KMS-11 (cell line): ENCODE data around the gene TJAP1.

Experiments used
- H2AFZ ChIP-seq: fragments of 200-600 bp; sonication (generic); 2 replicates; pipeline ENCODE4 v1.6.1; 2016; ENCODE audit warnings: antibody characterized with exemption, mixed run types, low read depth
- H3K27ac ChIP-seq: fragments of 200-600 bp; sonication (generic); 2 replicates; pipeline ENCODE4 v1.6.1; 2016; ENCODE audit warnings: mild to moderate bottlenecking, mixed run types
- H3K27me3 ChIP-seq: fragments of 200-600 bp; sonication (generic); 2 replicates; pipeline ENCODE4 v1.6.1; 2017; ENCODE audit warnings: mild to moderate bottlenecking, low read depth, mixed run types, moderate library complexity; ENCODE audit not compliant: insufficient read depth
- H3K36me3 ChIP-seq: fragments of 200-600 bp; sonication (generic); 2 replicates; pipeline ENCODE4 v1.6.1; 2017; ENCODE audit warnings: mild to moderate bottlenecking, mixed run types; ENCODE audit not compliant: insufficient read depth
- H3K4me1 ChIP-seq: fragments of 200-600 bp; sonication (generic); 2 replicates; pipeline ENCODE4 v1.6.1; 2016; ENCODE audit warnings: mild to moderate bottlenecking, low read depth, mixed run types; ENCODE audit not compliant: poor library complexity, severe bottlenecking
- H3K4me2 ChIP-seq: fragments of 200-600 bp; sonication (generic); 2 replicates; pipeline ENCODE4 v1.7.0; 2016; ENCODE audit warnings: mild to moderate bottlenecking, mixed run types
- H3K4me3 ChIP-seq: fragments of 200-600 bp; sonication (generic); IDR thresholded peaks from 2 replicates; pipeline ENCODE4 v1.6.1; 2017; ENCODE audit warnings: low read depth, low read length, mixed read lengths; ENCODE audit not compliant: insufficient read depth
- H3K79me2 ChIP-seq: fragments of 200-600 bp; sonication (generic); 2 replicates; pipeline ENCODE4 v1.6.1; 2016; ENCODE audit warnings: low read depth, mixed run types; ENCODE audit not compliant: insufficient read depth
- H3K9ac ChIP-seq: fragments of 200-600 bp; sonication (generic); 2 replicates; pipeline ENCODE4 v1.6.1; 2016; ENCODE audit warnings: mild to moderate bottlenecking, mixed run types
- H4K20me1 ChIP-seq: fragments of 200-600 bp; sonication (generic); 2 replicates; pipeline ENCODE4 v1.6.1; 2016; ENCODE audit warnings: mild to moderate bottlenecking, mixed run types; ENCODE audit not compliant: insufficient read depth
- TF ChIP-seq, protein P1 (sequence below): fragments of 200-600 bp; sonication (generic); conservative IDR thresholded peaks from 2 replicates; pipeline ENCODE4 v1.6.1; 2017; ENCODE audit warnings: low read depth, mild to moderate bottlenecking, antibody characterized with exemption, low read length, moderate library complexity, mixed read lengths

TJAP1 gene

DNA sequence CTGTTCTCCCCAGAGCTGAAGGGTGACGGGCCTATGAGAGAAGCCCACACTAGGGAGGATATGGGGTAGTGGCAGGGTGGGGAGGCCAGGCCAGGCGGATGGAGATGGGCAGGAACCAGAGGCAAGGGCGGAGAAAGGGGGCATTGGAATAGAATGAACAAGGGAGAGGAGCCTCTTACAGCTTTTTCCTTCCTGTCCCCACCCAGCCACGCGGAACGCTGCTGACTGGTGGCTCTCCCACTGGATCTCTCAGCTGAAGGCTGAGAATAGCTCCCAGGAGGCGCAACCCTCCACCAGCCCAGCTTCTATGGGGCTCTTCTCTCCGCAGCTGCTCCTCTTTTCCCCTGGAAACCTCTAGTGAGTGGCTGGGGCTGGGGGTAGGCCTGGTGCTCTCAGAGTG lies 32.8 kb upstream of the TJAP1 start:
- H2AFZ ChIP-seq = no peak overlapping the region
- H3K4me3 ChIP-seq = no peak overlapping the region
- no peaks in the 10 kb centered on the region for H3K27me3 ChIP-seq
- no peak overlapping the region for H3K4me2 ChIP-seq
- H3K79me2 ChIP-seq = no peaks in the 10 kb centered on the region
- no peak overlapping the region for H3K27ac ChIP-seq
- H3K4me1 ChIP-seq = no peaks in the 10 kb centered on the region
- no peaks in the 10 kb centered on the region for H3K36me3 ChIP-seq
- H4K20me1 ChIP-seq = no peaks in the 10 kb centered on the region
- TF ChIP-seq, protein P1, sequence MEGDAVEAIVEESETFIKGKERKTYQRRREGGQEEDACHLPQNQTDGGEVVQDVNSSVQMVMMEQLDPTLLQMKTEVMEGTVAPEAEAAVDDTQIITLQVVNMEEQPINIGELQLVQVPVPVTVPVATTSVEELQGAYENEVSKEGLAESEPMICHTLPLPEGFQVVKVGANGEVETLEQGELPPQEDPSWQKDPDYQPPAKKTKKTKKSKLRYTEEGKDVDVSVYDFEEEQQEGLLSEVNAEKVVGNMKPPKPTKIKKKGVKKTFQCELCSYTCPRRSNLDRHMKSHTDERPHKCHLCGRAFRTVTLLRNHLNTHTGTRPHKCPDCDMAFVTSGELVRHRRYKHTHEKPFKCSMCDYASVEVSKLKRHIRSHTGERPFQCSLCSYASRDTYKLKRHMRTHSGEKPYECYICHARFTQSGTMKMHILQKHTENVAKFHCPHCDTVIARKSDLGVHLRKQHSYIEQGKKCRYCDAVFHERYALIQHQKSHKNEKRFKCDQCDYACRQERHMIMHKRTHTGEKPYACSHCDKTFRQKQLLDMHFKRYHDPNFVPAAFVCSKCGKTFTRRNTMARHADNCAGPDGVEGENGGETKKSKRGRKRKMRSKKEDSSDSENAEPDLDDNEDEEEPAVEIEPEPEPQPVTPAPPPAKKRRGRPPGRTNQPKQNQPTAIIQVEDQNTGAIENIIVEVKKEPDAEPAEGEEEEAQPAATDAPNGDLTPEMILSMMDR = no peak
- no peak overlapping the region for H3K9ac ChIP-seq

DNA sequence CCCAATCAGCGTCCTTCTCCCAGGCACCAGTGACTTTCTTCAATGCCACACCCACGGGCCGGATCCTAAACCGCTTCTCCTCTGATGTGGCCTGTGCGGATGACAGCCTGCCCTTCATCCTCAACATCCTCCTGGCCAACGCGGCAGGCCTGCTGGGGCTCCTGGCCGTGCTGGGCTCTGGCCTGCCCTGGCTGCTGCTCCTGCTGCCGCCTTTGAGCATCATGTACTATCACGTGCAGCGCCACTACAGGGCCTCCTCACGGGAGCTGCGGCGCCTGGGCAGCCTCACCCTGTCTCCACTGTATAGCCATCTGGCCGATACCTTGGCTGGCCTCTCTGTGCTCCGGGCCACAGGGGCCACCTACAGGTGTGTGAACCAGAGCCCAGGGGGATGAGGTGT lies 31.8 kb upstream of the TJAP1 start:
- Histone ChIP-seq H3K79me2 (no peaks in the 10 kb centered on the region), H4K20me1 (no peaks in the 10 kb centered on the region), H3K4me3 (no peak overlapping the region), H3K4me2 (no peak overlapping the region), H3K9ac (no peak overlapping the region), H3K36me3 (no peaks in the 10 kb centered on the region), H3K4me1 (no peaks in the 10 kb centered on the region), H2AFZ (no peak overlapping the region), H3K27ac (no peak overlapping the region), H3K27me3 (no peaks in the 10 kb centered on the region)
- TF ChIP-seq, protein P1 = no peak

DNA sequence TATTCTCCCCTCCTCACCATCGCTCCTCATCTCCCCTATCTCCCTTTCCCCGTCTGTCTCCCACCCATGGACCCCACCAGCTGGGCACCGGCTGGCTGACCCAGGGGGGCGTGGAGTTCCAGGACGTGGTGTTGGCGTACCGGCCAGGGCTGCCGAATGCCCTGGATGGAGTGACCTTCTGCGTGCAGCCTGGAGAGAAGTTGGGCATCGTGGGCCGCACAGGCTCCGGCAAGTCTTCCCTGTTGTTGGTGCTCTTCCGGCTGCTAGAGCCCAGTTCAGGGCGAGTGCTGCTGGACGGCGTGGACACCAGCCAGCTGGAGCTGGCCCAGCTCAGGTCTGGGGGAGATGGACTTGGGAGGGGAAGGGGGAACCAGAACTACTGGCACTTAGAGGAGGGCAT lies 29.8 kb upstream of the TJAP1 start:
- Histone ChIP-seq H3K4me2 (no peak overlapping the region), H3K79me2 (no peaks in the 10 kb centered on the region), H3K9ac (no peak overlapping the region), H2AFZ (no peak overlapping the region), H3K4me1 (no peaks in the 10 kb centered on the region), H3K27me3 (no peaks in the 10 kb centered on the region), H4K20me1 (no peaks in the 10 kb centered on the region), H3K36me3 (no peaks in the 10 kb centered on the region), H3K4me3 (no peak overlapping the region), H3K27ac (no peak overlapping the region)
- TF ChIP-seq, protein P1 = no peak

DNA sequence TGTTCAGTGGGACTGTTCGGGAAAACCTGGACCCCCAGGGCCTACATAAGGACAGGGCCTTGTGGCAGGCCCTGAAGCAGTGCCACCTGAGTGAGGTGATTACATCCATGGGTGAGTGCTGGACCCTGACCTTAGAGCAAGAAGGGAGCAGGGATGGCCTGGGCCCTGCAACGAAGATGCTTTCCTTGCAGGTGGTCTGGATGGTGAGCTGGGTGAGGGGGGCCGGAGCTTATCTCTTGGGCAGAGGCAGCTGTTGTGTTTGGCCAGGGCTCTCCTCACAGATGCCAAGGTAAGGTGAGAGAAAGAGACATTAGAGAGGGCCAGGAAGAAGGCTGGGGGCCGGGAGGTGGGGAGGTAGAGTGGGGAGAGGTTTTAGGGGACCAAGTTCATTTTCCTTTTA lies 28.5 kb upstream of the TJAP1 start:
- no peaks in the 10 kb centered on the region for H3K27me3 ChIP-seq

More for the DNA sequence above, 28.5 kb upstream of the TJAP1 start:
- H4K20me1 ChIP-seq = no peaks in the 10 kb centered on the region
- H3K4me1 ChIP-seq = no peaks in the 10 kb centered on the region
- no peak overlapping the region for H2AFZ ChIP-seq
- TF ChIP-seq, protein P1 = no peak
- no peaks in the 10 kb centered on the region for H3K36me3 ChIP-seq
- no peak overlapping the region for H3K27ac ChIP-seq
- no peak overlapping the region for H3K4me3 ChIP-seq
- H3K9ac ChIP-seq = no peak overlapping the region
- no peak overlapping the region for H3K4me2 ChIP-seq
- no peaks in the 10 kb centered on the region for H3K79me2 ChIP-seq
